Peyer's patch (tissue), 4 donors: ENCODE results near the gene OR2C3.

Experiments used
- POLR2A ChIP-seq, 2 donors: fragments of 450-650 bp; IDR thresholded peaks; one replicate each; pipeline ENCODE4 v1.5.1; 2017; ENCODE audit warnings: antibody characterized with exemption in 2 of 2, mild to moderate bottlenecking in 2 of 2, moderate library complexity in 2 of 2
- TF ChIP-seq, protein P1 (sequence below), 6 experiments: fragments of 450-650 bp in 4 of 6; fragments of 200-600 bp in 2 of 6; sonication (generic) in 1 of 6; IDR thresholded peaks; one replicate each; pipeline ENCODE4 v1.5.1; 2017 to 2019; ENCODE audit warnings: antibody characterized with exemption in 6 of 6, mild to moderate bottlenecking in 3 of 6, moderate library complexity in 1 of 6

DNA sequence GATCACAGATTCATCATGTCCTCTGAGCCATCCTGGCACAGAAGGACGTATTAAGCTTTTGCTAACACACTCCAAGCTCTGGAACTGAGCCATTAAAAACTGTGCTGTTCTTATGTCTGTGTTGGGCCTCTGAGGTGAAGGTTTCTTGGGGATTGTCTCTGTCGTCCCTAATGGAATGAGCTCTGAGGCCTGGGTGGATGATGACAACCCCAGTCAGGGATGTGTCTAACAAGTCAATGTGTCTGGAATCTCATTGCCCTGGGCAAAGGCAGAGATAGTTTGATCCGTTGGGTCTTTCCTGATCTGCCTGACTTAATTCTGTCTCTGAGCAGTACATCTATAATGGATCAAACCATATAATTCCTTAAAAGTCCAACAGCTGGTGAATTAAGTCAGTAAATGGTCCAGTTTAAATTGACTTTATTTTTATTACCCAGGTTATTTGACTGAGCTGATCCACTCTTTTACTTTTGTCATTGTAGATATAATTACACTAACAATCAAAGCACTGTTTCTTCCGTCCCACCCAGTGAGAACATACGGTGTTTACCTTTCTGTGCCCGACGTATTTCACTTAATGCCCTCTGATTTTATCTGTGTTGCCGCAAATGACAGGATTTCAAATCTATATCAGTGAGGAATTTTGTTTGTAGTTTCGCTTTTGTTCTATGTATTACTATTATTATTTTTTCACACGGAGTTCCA, 39.5 kb downstream of the OR2C3 start:
- TF ChIP-seq, protein P1, sequence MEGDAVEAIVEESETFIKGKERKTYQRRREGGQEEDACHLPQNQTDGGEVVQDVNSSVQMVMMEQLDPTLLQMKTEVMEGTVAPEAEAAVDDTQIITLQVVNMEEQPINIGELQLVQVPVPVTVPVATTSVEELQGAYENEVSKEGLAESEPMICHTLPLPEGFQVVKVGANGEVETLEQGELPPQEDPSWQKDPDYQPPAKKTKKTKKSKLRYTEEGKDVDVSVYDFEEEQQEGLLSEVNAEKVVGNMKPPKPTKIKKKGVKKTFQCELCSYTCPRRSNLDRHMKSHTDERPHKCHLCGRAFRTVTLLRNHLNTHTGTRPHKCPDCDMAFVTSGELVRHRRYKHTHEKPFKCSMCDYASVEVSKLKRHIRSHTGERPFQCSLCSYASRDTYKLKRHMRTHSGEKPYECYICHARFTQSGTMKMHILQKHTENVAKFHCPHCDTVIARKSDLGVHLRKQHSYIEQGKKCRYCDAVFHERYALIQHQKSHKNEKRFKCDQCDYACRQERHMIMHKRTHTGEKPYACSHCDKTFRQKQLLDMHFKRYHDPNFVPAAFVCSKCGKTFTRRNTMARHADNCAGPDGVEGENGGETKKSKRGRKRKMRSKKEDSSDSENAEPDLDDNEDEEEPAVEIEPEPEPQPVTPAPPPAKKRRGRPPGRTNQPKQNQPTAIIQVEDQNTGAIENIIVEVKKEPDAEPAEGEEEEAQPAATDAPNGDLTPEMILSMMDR (IDR thresholded peaks at IDR 0.05), result no peak
- no peak for TF ChIP-seq POLR2A (IDR thresholded peaks at IDR 0.05)
